ENCODE results near the gene PIK3R5.

The PIK3R5 gene

GRCh38 chr17:8892338-8892690 lies 73.2 kb downstream of the PIK3R5 start:
- H3K4me3 ChIP-seq (ENCODE audit: low read depth, low read length) = no peak overlapping the region
- no peak for TF ChIP-seq CTCF (IDR thresholded peaks at IDR 0.05; ENCODE audit: low read depth, low read length, missing control alignments)
- in situ Hi-C loops (cut with HindIII; ENCODE audit: low sequenced_read_pairs) = no loop called here
- DNase-seq (ENCODE audit: low read depth) = no peak

GRCh38 chr17:8890671-8891070 lies 74.8 kb downstream of the PIK3R5 start:
- in situ Hi-C loops (cut with HindIII; ENCODE audit: low sequenced_read_pairs) = no loop called here

DNA sequence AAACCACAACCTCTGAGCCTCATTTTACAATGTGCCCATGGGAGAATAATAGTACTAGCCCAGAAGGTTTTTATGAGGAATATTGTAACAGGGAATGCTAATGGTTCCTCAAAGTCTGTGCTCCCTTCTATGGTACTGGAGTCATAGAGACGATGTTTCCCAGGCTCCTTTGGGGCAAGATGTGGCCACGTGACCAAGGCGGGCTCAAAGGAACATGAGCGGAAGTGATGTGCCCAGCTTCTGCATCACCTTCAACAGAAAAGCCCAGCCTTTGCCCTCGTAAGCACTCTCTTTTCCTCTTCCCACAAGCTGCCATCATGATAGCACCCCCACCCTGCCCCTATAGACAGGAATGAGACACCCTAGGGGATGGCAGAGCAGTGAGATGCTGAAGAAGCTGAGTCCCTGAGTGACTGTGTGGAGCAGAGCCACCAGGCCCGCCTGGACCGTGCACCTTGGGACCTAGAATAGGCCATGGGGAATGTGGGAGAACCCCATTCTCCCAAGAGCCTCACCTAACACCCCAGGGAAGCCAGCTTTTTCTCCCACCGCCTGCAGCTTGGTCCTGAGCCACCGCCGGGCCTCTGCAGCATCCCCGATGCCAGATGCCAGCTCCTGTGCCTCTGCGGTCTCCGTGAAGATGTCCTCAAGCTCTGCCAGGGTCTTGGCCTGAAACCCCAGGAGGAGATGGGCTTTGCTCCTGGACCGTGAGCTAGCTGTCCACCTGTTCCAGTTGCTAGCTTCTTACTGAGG lies 75.9 kb downstream of the PIK3R5 start:
- no peak overlapping the region for H3K4me3 ChIP-seq (ENCODE audit: low read depth, low read length)
- no peak for TF ChIP-seq CTCF (IDR thresholded peaks at IDR 0.05; ENCODE audit: low read depth, low read length, missing control alignments)
- DNase-seq (ENCODE audit: low read depth) = no peak
- in situ Hi-C loops (cut with HindIII; ENCODE audit: low sequenced_read_pairs) = no loop called here

More at GRCh38 chr17:8890671-8891070, 74.8 kb downstream of the PIK3R5 start:
- H3K4me3 ChIP-seq (ENCODE audit: low read depth, low read length) = no peak overlapping the region
- DNase-seq (ENCODE audit: low read depth) = no peak
- no peak for TF ChIP-seq CTCF (IDR thresholded peaks at IDR 0.05; ENCODE audit: low read depth, low read length, missing control alignments)

- in situ Hi-C loops (cut with HindIII; ENCODE audit: low sequenced_read_pairs) = no loop called here
- DNase-seq (ENCODE audit: low read depth) = no peak
- TF ChIP-seq CTCF (IDR thresholded peaks at IDR 0.05; ENCODE audit: low read depth, low read length, missing control alignments) = no peak
- no peak overlapping the region for H3K4me3 ChIP-seq (ENCODE audit: low read depth, low read length)
Measured at GRCh38 chr17:8888704-8889302, 76.7 kb downstream of the PIK3R5 start.

DNA sequence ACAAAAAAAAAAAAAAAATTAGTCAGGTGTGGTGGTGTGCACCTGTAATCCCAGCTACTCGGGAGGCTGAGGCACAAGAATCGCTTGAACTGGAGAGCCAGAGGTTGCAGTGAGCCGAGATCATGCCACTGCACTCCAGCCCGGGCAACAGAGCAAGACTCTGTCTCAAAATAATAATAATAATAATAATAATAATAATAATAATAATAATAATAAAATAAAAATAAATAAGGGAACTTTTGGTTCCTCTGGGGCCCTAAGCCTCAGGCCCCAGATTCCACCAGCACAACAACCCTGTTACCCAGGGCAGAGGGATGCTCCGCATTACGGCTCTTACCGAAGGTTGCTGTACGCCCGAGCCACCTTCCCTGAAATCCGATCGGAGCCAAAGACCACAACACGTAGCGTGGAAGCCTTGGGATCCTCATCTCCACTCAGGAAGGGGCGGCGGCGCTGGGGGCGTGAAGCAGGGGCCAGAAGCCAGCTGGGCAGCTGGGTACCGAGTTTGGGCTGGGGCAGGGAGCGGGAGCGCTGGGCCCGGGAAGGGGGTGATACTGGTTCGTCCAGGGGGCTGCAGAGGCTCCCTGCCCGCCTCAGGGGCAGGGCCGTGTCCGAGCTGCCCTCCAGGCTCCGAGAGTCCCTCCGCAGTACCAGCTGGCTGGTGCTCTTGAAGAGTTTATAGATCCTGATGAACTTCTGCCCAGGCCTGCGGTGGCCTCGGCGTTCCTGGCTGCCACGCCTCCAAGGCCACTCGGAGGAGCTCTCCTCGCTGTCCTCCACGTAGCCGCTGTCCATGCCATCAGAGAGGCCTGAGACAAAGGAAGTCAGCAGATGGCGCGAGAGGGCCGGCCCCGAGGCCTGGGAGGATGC lies 77.4 kb downstream of the PIK3R5 start:
- H3K4me3 ChIP-seq (ENCODE audit: low read depth, low read length) = no peak overlapping the region
- peak; percentile 46 for TF ChIP-seq CTCF (IDR thresholded peaks at IDR 0.05; ENCODE audit: low read depth, low read length, missing control alignments)
- no peak for DNase-seq (ENCODE audit: low read depth)
- in situ Hi-C loops (cut with HindIII; ENCODE audit: low sequenced_read_pairs) = no loop called here

DNA sequence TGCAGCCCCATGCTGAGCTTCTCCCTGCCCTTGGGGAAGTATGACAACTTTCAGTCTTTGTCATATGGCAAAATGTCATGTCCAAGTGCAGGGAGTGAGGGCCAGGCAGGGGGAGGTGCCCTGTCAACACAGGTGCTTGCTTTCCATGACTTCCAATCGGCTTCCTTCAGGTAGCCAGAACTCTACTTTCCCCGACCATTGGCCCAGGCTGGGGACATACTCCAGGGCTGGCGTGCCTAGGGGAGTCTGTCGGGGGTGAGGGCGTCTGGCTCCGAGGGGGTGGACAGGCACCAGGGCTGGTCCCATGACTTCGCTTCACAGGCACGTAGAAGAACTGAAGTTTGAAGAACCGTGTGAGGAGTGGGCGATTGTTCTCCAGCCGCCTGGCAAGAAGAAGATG lies 78.2 kb downstream of the PIK3R5 start:
- H3K4me3 ChIP-seq (ENCODE audit: low read depth, low read length) = no peak overlapping the region
- in situ Hi-C loops (cut with HindIII; ENCODE audit: low sequenced_read_pairs) = no loop called here
- no peak for TF ChIP-seq CTCF (IDR thresholded peaks at IDR 0.05; ENCODE audit: low read depth, low read length, missing control alignments)
- no peak for DNase-seq (ENCODE audit: low read depth)

Data from astrocyte of the cerebellum (primary cell).